Omental fat pad (tissue), 4 donors: Measurements from ENCODE around the gene WDR5. TPM values are rescaled to one million over a fixed set of nuclear protein-coding genes. Genes with fewer than 3 reads are reported as not detected.

ENCODE experiments used
- ATAC-seq: fragments of 150-250 bp; one replicate; pipeline ENCODE4 v1.9.1; 2016; ENCODE audit warnings: mild to moderate bottlenecking, moderate library complexity; ENCODE audit not compliant: low FRiP score
- DNase-seq: peaks from one replicate; pipeline ENCODE4 v3.0.0-alpha.2; 2019; ENCODE audit warnings: low spot score
- total RNA-seq, 4 donors: library from RNA; depleted of rRNA; stranded (reverse); fragments of >200 nt; gene quantifications; one replicate each; pipeline ENCODE4 v1.1.0, GENCODE V29; 2016
- TF ChIP-seq, protein P1 (sequence below), 3 donors: fragments of 450-650 bp; IDR thresholded peaks; one replicate each; pipeline ENCODE4 v1.5.1; 2016 to 2017; ENCODE audit warnings: antibody characterized with exemption in 3 of 3, mild to moderate bottlenecking in 3 of 3, moderate library complexity in 2 of 3

WDR5 gene
- total RNA-seq, 4 donors from 2014 or later = 16.1 to 28.2 (median 19.7) TPM

DNA sequence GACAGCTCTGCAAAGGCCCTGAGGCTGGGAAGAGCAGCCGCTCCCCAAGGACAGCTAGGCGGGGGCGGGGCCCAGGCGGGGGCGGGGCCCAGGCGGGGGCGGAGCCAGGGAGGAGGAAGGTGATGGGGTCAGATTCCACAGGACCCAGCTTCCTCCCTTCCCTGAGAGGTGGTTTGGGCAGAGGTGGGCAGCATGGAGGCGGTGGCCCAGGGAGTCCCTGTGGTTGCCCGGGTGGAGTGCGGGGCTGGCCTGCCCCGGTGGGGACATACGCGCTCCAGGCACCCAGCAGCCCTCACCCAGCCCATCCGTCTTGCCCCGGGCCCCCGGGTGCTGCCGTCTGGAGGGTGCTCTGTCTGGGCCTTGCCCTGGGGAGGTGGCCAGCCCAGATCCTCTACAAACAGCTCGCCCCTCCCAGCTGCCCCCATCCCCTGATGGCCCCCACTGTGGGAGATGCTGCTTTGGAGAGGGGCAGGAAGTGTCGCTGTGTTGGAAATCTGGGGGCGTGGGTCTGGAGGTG, 39.5 kb downstream of the WDR5 start:
- TF ChIP-seq, protein P1, sequence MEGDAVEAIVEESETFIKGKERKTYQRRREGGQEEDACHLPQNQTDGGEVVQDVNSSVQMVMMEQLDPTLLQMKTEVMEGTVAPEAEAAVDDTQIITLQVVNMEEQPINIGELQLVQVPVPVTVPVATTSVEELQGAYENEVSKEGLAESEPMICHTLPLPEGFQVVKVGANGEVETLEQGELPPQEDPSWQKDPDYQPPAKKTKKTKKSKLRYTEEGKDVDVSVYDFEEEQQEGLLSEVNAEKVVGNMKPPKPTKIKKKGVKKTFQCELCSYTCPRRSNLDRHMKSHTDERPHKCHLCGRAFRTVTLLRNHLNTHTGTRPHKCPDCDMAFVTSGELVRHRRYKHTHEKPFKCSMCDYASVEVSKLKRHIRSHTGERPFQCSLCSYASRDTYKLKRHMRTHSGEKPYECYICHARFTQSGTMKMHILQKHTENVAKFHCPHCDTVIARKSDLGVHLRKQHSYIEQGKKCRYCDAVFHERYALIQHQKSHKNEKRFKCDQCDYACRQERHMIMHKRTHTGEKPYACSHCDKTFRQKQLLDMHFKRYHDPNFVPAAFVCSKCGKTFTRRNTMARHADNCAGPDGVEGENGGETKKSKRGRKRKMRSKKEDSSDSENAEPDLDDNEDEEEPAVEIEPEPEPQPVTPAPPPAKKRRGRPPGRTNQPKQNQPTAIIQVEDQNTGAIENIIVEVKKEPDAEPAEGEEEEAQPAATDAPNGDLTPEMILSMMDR (IDR thresholded peaks at IDR 0.05) = no peak
- DNase-seq = no peak
- no peak for ATAC-seq

DNA sequence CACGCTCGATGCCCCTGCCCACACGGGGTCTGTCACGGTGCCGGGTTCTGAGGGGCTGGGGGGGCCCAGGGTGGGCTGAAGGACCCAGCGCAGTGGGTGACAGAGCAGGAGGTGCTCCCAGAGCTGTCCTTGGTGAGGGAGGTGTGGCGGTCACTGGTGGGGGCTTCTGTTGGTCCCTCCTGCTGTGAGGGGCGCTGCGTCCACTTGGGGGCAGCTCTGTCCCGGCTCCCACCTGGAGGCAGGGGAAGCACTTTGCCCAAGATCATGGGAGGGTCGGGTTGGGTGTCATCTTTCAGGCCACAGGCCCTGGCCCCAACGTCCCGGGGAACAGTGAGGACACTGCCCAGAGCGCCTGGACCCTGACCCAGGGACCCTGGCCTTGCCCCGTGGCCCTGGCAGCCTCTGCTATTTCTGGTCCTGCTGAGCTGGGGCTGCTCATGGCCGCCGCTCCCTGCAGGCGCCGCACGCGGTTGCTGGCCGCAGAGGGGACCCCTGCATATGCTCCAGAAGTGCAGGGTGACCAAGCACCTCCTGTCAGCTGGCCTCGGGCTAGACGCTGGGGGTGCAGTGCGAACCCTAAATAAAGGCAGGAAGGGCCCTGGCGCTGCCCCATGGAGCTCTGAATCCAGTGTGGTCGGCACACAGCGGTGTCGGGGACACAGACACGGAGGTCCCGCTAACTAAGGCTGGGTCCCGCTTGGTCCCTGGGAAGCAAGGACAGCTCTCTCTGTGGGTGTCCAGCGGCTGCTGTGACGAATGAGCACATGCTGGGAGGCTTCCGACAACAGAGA, 40.1 kb downstream of the WDR5 start:
- no peak for ATAC-seq
- TF ChIP-seq, protein P1 (IDR thresholded peaks at IDR 0.05) = no peak
- DNase-seq = no peak

DNA sequence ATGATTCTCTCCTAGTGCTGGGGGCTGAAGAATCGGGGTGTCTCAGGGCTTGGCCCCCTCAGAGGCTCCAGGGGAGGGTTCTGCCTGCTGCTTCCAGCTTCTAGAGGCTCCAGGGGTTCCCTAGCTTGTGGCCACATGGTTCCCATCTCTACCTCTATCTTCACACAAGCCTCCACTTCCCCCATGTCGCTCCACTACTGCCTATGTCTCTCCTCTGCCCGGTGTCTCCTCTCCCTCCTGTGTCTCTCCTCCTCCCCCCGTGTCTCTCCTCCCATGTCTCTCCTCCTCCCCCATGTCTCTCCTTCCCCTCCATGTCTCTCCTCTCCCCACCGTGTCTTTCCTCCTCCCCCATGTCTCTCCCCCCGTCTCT, 40.7 kb downstream of the WDR5 start:
- DNase-seq = no peak
- ATAC-seq = no peak
- TF ChIP-seq, protein P1 (IDR thresholded peaks at IDR 0.05) = no peak

DNA sequence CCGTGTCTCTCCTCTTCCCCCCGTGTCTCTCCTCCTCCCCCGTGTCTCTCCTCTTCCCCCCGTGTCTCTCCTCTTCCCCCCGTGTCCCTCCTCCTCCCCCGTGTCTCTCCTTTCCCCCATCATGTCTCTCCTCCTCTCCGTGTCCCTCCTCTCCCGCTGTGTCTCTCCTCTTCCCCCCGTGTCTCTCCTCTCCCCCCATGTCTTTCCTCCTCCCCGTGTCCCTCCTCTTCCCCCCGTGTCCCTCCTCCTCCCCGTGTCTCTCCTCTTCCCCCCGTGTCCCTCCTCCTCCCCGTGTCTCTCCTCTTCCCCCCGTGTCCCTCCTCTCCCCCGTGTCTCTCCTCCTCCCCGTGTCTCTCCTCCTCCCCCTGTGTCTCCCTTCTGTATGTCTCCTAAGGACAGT, 41.3 kb downstream of the WDR5 start:
- no peak for DNase-seq
- TF ChIP-seq, protein P1 (IDR thresholded peaks at IDR 0.05) = no peak
- no peak for ATAC-seq

DNA sequence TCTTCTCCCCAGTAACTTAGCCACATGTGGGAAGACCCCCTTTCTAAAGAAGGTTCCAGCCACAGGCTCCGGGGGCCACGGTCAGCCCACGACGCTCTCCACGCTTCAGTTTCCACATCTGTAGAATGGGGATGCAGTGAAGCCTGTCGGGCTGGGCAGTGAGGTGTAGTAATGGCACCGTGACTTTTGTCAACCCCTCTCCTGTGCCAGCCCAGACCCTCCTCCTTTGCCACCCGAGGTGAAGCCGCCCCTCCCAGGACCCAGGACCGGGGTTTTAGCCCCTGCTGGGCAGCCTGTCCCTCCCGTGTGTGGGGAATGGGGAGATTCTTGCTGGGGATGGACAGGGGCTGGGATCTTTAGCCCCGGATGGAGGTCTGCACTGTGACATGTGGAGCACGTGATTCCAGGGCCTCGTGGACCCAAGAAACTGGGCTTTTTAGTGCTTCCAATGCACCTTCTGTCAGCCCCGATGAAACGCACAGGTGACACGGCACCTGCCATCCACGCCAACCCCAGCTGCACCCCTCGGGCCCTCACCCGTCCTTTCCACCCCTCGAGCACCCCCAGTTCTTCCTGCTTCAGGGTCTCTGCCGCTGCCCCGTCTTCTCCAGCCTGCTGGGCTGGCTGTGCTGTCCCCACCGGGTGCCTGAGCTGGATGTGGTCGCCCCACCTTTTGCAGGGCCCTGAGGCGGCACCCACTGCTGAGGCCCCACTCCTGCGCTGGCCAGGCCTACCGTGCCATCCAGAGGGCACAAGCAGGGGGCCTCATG, 41.9 kb downstream of the WDR5 start:
- no peak for ATAC-seq
- TF ChIP-seq, protein P1 (IDR thresholded peaks at IDR 0.05) = no peak
- no peak for DNase-seq

DNA sequence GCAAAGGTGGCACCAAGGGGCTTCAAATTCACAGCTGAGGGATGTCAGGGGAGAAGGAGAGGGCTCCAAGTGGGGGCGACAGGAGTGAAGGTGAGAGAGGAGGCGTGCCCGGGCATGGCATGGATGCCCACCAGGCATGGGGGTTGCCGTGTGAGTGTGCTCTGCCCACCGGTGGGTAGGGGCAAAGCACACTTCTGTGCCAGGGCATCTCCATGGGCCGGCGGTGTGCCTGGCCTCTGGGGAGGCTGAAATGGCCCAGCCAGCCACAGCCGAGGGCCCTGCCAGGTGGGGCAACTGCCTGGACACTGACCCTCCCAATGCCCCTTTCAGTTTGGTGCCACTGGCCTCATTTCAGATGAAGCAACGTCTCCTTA, 42.5 kb downstream of the WDR5 start:
- TF ChIP-seq, protein P1 (IDR thresholded peaks at IDR 0.05) = no peak
- ATAC-seq = no peak
- DNase-seq = no peak
